Trophoblast cell (in vitro differentiated cells and primary cell): Measurements from ENCODE around the gene ADCY2.

Source experiments
- DNase-seq, 2 donors: peaks; one replicate each; pipeline ENCODE4 v3.0.0-alpha.2; 2016
- H2AFZ ChIP-seq: 2 replicates; pipeline ENCODE4 v1.6.1; 2013; ENCODE audit warnings: low read length, moderate library complexity, mild to moderate bottlenecking; ENCODE audit not compliant: insufficient read depth, poor library complexity
- H2AK5ac ChIP-seq: 2 replicates; pipeline ENCODE4 v1.6.1; 2013; ENCODE audit warnings: mild to moderate bottlenecking, low read length
- H2BK120ac ChIP-seq: 2 replicates; pipeline ENCODE4 v1.6.1; 2013; ENCODE audit warnings: low read length, mild to moderate bottlenecking, moderate library complexity; ENCODE audit not compliant: insufficient read depth, poor library complexity
- H2BK12ac ChIP-seq: 2 replicates; pipeline ENCODE4 v1.6.1; 2013; ENCODE audit warnings: mild to moderate bottlenecking, low read length, moderate library complexity
- H2BK5ac ChIP-seq: 2 replicates; pipeline ENCODE4 v1.6.1; 2013; ENCODE audit warnings: low read length, low read depth, moderate library complexity, mild to moderate bottlenecking; ENCODE audit not compliant: poor library complexity
- H3K14ac ChIP-seq: 2 replicates; pipeline ENCODE4 v1.6.1; 2013; ENCODE audit warnings: mild to moderate bottlenecking, low read length
- H3K18ac ChIP-seq: 2 replicates; pipeline ENCODE4 v1.6.1; 2013; ENCODE audit warnings: mild to moderate bottlenecking, low read length
- H3K23ac ChIP-seq: 2 replicates; pipeline ENCODE4 v1.6.1; 2013; ENCODE audit warnings: low read length
- H3K27ac ChIP-seq: 2 replicates; pipeline ENCODE4 v1.5.1; 2013; ENCODE audit warnings: low read depth, mild to moderate bottlenecking, inconsistent platforms, low read length, moderate library complexity
- H3K27me3 ChIP-seq: 2 replicates; pipeline ENCODE4 v1.6.1; 2013; ENCODE audit warnings: inconsistent platforms, mild to moderate bottlenecking, low read length, moderate library complexity; ENCODE audit not compliant: insufficient read depth
- H3K36me3 ChIP-seq, 2 experiments: 1 replicate in 1 of 2; 2 replicates in 1 of 2; pipeline ENCODE4 v1.6.1; 2013; ENCODE audit warnings: low read length in 2 of 2, mild to moderate bottlenecking in 2 of 2, moderate library complexity in 1 of 2; ENCODE audit not compliant: insufficient read depth in 2 of 2, control insufficient read depth in 1 of 2
- H3K4ac ChIP-seq: 2 replicates; pipeline ENCODE4 v1.6.1; 2013; ENCODE audit warnings: low read depth, mild to moderate bottlenecking, low read length, moderate library complexity
- H3K4me1 ChIP-seq, 2 experiments: 1 replicate in 1 of 2; 2 replicates in 1 of 2; pipeline ENCODE4 v1.6.1; 2013; ENCODE audit warnings: low read length in 2 of 2, mild to moderate bottlenecking in 2 of 2, moderate library complexity in 1 of 2; ENCODE audit not compliant: insufficient read depth in 2 of 2, control insufficient read depth in 1 of 2
- H3K4me2 ChIP-seq: 2 replicates; pipeline ENCODE4 v1.6.1; 2013; ENCODE audit warnings: inconsistent platforms, mild to moderate bottlenecking, low read length, moderate library complexity
- H3K4me3 ChIP-seq: 2 replicates; pipeline ENCODE4 v1.5.1; 2013; ENCODE audit warnings: mild to moderate bottlenecking, low read depth, low read length, inconsistent platforms
- H3K79me1 ChIP-seq: one replicate; pipeline ENCODE4 v1.6.1; 2013; ENCODE audit warnings: low read length
- H3K79me2 ChIP-seq: 2 replicates; pipeline ENCODE4 v1.6.1; 2013; ENCODE audit warnings: low read length, mild to moderate bottlenecking; ENCODE audit not compliant: control insufficient read depth, insufficient read depth, poor library complexity
- H3K9ac ChIP-seq: 2 replicates; pipeline ENCODE4 v1.6.1; 2013; ENCODE audit warnings: mild to moderate bottlenecking, low read length
- H3K9me3 ChIP-seq: 2 replicates; pipeline ENCODE4 v1.6.1; 2013; ENCODE audit warnings: low read depth, mild to moderate bottlenecking, control low read depth, inconsistent platforms, low read length; ENCODE audit not compliant: insufficient read depth
- H4K12ac ChIP-seq: 2 replicates; pipeline ENCODE4 v1.6.1; 2013; ENCODE audit warnings: low read depth, mild to moderate bottlenecking, low read length, moderate library complexity
- H4K8ac ChIP-seq: 2 replicates; pipeline ENCODE4 v1.6.1; 2013; ENCODE audit warnings: low read depth, mild to moderate bottlenecking, low read length, moderate library complexity
- H4K91ac ChIP-seq: one replicate; pipeline ENCODE4 v1.6.1; 2013; ENCODE audit warnings: low read depth, mild to moderate bottlenecking, low read length, moderate library complexity
- WGBS: extraction: QIAGEN DNeasy Blood & Tissue Kit; methylation state at CpG from one replicate; pipeline ENCODE4 v1.1.7; 2013; ENCODE audit warnings: missing lambda C conversion rate; ENCODE audit not compliant: insufficient read length, insufficient coverage; ENCODE audit errors: extremely low coverage; 5-methylcytosine and 5-hydroxymethylcytosine counted together

ADCY2 gene

GRCh38 chr5:7382588-7382987 is 13.3 kb upstream of the ADCY2 start:
- Histone ChIP-seq H3K14ac (no peak overlapping the region), H3K4me1 (no peaks in the 10 kb centered on the region), H3K27me3 (no peaks in the 10 kb centered on the region), H4K8ac (no peak overlapping the region), H3K36me3 (no peaks in the 10 kb centered on the region), H2BK12ac (no peak overlapping the region), H2AK5ac (no peak overlapping the region), H3K9me3 (no peaks in the 10 kb centered on the region), H4K91ac (no peak overlapping the region), H2AFZ (no peak overlapping the region), H3K79me2 (no peaks in the 10 kb centered on the region), H3K4me2 (no peak overlapping the region), H3K79me1 (no peaks in the 10 kb centered on the region), H3K23ac (no peak overlapping the region), H4K12ac (no peak overlapping the region), H2BK5ac (no peak overlapping the region), H3K9ac (no peak overlapping the region), H3K4ac (no peak overlapping the region), H3K4me3 (no peak overlapping the region), H2BK120ac (no peak overlapping the region), H3K18ac (no peak overlapping the region), H3K27ac (no peak overlapping the region)
- no peak for DNase-seq
- no CpG with 5 or more reads among the region's 2 CpGs for WGBS

- no peaks in the 10 kb centered on the region for H3K79me1 ChIP-seq
- no peak overlapping the region for H3K4me3 ChIP-seq
- no peaks in the 10 kb centered on the region for H3K9me3 ChIP-seq
- H3K4me1 ChIP-seq, result no peaks in the 10 kb centered on the region
- no peak overlapping the region for H3K27ac ChIP-seq
- H3K14ac ChIP-seq, result no peak overlapping the region
- H4K91ac ChIP-seq, result no peak overlapping the region
- no peak overlapping the region for H3K4ac ChIP-seq
- no peak overlapping the region for H3K23ac ChIP-seq
- no peak overlapping the region for H2AK5ac ChIP-seq
- no peak for DNase-seq
- no peak overlapping the region for H2BK120ac ChIP-seq
- H2BK5ac ChIP-seq, result no peak overlapping the region
- H4K12ac ChIP-seq, result no peak overlapping the region
- H3K79me2 ChIP-seq, result no peaks in the 10 kb centered on the region
- no CpG with 5 or more reads among the region's 6 CpGs for WGBS
- H3K4me2 ChIP-seq, result no peak overlapping the region
- H3K18ac ChIP-seq, result no peak overlapping the region
- no peak overlapping the region for H4K8ac ChIP-seq
- H2AFZ ChIP-seq, result no peak overlapping the region
- no peak overlapping the region for H2BK12ac ChIP-seq
- no peaks in the 10 kb centered on the region for H3K27me3 ChIP-seq
- H3K9ac ChIP-seq, result no peak overlapping the region
- H3K36me3 ChIP-seq, result no peaks in the 10 kb centered on the region
These were observed 10.3 kb upstream of the ADCY2 start for GRCh38 chr5:7385681-7386080.

GRCh38 chr5:7388553-7388952 is 7.4 kb upstream of the ADCY2 start:
- no peak overlapping the region for H3K18ac ChIP-seq
- no peaks in the 10 kb centered on the region for H3K36me3 ChIP-seq
- H3K14ac ChIP-seq, result no peak overlapping the region
- H3K27ac ChIP-seq, result no peak overlapping the region
- H3K9ac ChIP-seq, result no peak overlapping the region
- H3K27me3 ChIP-seq, result no peaks in the 10 kb centered on the region
- no CpG with 5 or more reads among the region's 3 CpGs for WGBS
- no peak overlapping the region for H2BK120ac ChIP-seq
- no peak for DNase-seq
- no peak overlapping the region for H3K23ac ChIP-seq
- no peak overlapping the region for H2BK12ac ChIP-seq
- no peak overlapping the region for H2AK5ac ChIP-seq
- no peak overlapping the region for H3K4ac ChIP-seq
- H3K4me3 ChIP-seq, result no peak overlapping the region
- no peak overlapping the region for H4K91ac ChIP-seq
- no peaks in the 10 kb centered on the region for H3K79me1 ChIP-seq
- no peak overlapping the region for H4K8ac ChIP-seq
- H4K12ac ChIP-seq, result no peak overlapping the region
- no peak overlapping the region for H2AFZ ChIP-seq
- no peak overlapping the region for H2BK5ac ChIP-seq
- no peaks in the 10 kb centered on the region for H3K79me2 ChIP-seq
- H3K4me1 ChIP-seq, result no peaks in the 10 kb centered on the region
- H3K4me2 ChIP-seq, result no peak overlapping the region
- no peaks in the 10 kb centered on the region for H3K9me3 ChIP-seq

DNA sequence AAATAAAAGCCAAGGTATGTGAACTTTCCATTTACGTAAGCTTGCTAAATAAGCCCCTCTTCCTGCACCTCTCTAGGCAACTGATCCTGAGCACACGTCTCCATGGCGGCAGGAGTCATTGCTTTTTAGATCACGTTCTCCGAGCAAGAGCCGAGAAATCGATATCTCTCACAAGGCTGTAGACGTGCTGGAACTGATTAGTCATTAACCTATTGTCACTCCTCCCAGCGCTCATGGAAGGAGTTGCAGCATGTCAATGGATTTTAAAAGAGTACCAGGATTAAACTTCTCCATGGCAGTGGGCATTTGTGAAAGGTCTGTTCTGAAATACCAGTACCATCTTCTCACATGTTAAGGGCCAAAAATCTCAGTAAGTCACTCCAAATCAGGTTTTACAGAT is 4.7 kb upstream of the ADCY2 start:
- Histone ChIP-seq H3K36me3 (no peaks in the 10 kb centered on the region), H2BK120ac (no peak overlapping the region), H3K9ac (no peak overlapping the region), H4K8ac (no peak overlapping the region), H3K27me3 (peaks cover 11% of the 10 kb centered on the region), H3K4me3 (no peak overlapping the region), H2AFZ (no peak overlapping the region), H3K4me1 (peaks cover 8 to 10% of the 10 kb centered on the region in 2 experiments), H4K12ac (no peak overlapping the region), H3K14ac (no peak overlapping the region), H3K9me3 (peaks cover 1% of the 10 kb centered on the region), H2BK12ac (no peak overlapping the region), H3K79me1 (no peaks in the 10 kb centered on the region), H3K23ac (no peak overlapping the region), H3K4ac (no peak overlapping the region), H3K79me2 (no peaks in the 10 kb centered on the region), H2BK5ac (no peak overlapping the region), H3K27ac (no peak overlapping the region), H3K18ac (no peak overlapping the region), H3K4me2 (no peak overlapping the region), H4K91ac (no peak overlapping the region), H2AK5ac (no peak overlapping the region)
- no CpG with 5 or more reads among the region's 9 CpGs for WGBS
- peak in 1 of 2 donors; percentile 31 for DNase-seq
